DOHH2 (cell line): Measurements from ENCODE around the gene HYOU1.
A peak's percentile ranks its signal among the peaks of the same experiment; 100 is the strongest.

Source experiments
- H3F3A ChIP-seq: fragments of 200-600 bp; sonication (generic), shearing (Covaris generic); 2 replicates; pipeline ENCODE4 v1.6.0; 2016; ENCODE audit warnings: antibody characterized with exemption, mild to moderate bottlenecking; ENCODE audit not compliant: control insufficient read depth, insufficient read depth
- H3K27ac ChIP-seq: fragments of 200-600 bp; sonication (generic); 2 replicates; pipeline ENCODE4 v1.5.1; 2014; ENCODE audit warnings: low read depth, mild to moderate bottlenecking, low read length, moderate library complexity
- H3K27me3 ChIP-seq: fragments of 200-600 bp; sonication (generic); 2 replicates; pipeline ENCODE4 v1.6.1; 2014; ENCODE audit warnings: mild to moderate bottlenecking, low read length, mixed read lengths; ENCODE audit not compliant: control insufficient read depth
- H3K36me3 ChIP-seq: fragments of 200-600 bp; sonication (generic); 2 replicates; pipeline ENCODE4 v1.6.1; 2014; ENCODE audit warnings: mild to moderate bottlenecking, low read length, moderate library complexity, mixed read lengths; ENCODE audit not compliant: control insufficient read depth
- H3K4me1 ChIP-seq: fragments of 200-600 bp; sonication (generic); 2 replicates; pipeline ENCODE4 v1.6.1; 2014; ENCODE audit warnings: mild to moderate bottlenecking, low read length, mixed read lengths; ENCODE audit not compliant: control insufficient read depth
- H3K4me2 ChIP-seq: fragments of 200-600 bp; sonication (generic); 2 replicates; pipeline ENCODE4 v1.6.0; 2014; ENCODE audit warnings: mild to moderate bottlenecking, low read length, moderate library complexity
- H3K4me3 ChIP-seq: fragments of 200-600 bp; sonication (generic); 2 replicates; pipeline ENCODE4 v1.5.1; 2014; ENCODE audit warnings: mild to moderate bottlenecking, low read length, mixed read lengths
- H3K79me2 ChIP-seq: fragments of 200-600 bp; sonication (generic); 2 replicates; pipeline ENCODE4 v1.6.1; 2014; ENCODE audit warnings: mild to moderate bottlenecking, low read length, mixed read lengths; ENCODE audit not compliant: control insufficient read depth
- H3K9me2 ChIP-seq: fragments of 200-600 bp; sonication (generic); replicated peaks from 2 replicates; pipeline ENCODE4 v1.6.1; 2014; ENCODE audit warnings: mild to moderate bottlenecking, low read length, mixed read lengths; ENCODE audit not compliant: control insufficient read depth
- H3K9me3 ChIP-seq: fragments of 200-600 bp; sonication (generic); 2 replicates; pipeline ENCODE4 v1.6.1; 2014; ENCODE audit warnings: antibody characterized with exemption, low read length, mixed read lengths; ENCODE audit not compliant: control insufficient read depth, insufficient read depth
- H4K20me1 ChIP-seq: fragments of 200-600 bp; sonication (generic); 2 replicates; pipeline ENCODE4 v1.6.0; 2014; ENCODE audit warnings: low read depth, mild to moderate bottlenecking, antibody characterized with exemption, low read length, moderate library complexity; ENCODE audit not compliant: control insufficient read depth, insufficient read depth
- CTCF ChIP-seq: fragments of 200-600 bp; sonication (generic); IDR thresholded peaks from one replicate; pipeline ENCODE4 v1.5.1; 2014; ENCODE audit warnings: antibody characterized with exemption, mild to moderate bottlenecking, low read depth, low read length; ENCODE audit not compliant: poor library complexity, severe bottlenecking
- EZH2phosphoT487 ChIP-seq: fragments of 200-600 bp; sonication (generic); IDR thresholded peaks from 2 replicates; pipeline ENCODE4 v1.6.1; 2017; ENCODE audit warnings: borderline replicate concordance, mild to moderate bottlenecking, antibody characterized with exemption, low read length, moderate library complexity, mixed read lengths

HYOU1 gene

GRCh38 chr11:119087123-119087522, 30.1 kb upstream of the HYOU1 start:
- Histone ChIP-seq H3K4me2 (no peak overlapping the region), H4K20me1 (0 out of 2 replicates have a peak, but pooled peaks cover 4% of the 10 kb centered on the region), H3K79me2 (peaks cover 25% of the 10 kb centered on the region), H3K36me3 (peaks cover 22% of the 10 kb centered on the region), H3K27ac (no peak overlapping the region), H3K4me3 (no peak overlapping the region), H3K9me2 (no peaks in the 10 kb centered on the region), H3F3A (peaks cover 25% of the 10 kb centered on the region), H3K9me3 (no peaks in the 10 kb centered on the region), H3K27me3 (no peaks in the 10 kb centered on the region), H3K4me1 (peaks cover 51% of the 10 kb centered on the region)
- TF ChIP-seq CTCF: no peak
- TF ChIP-seq EZH2phosphoT487: no peak

GRCh38 chr11:119085437-119085847, 28.4 kb upstream of the HYOU1 start:
- Histone ChIP-seq H3K4me2 (peak overlapping the region; percentile 90), H3K4me3 (peak overlapping the region; percentile 92), H3K9me3 (no peaks in the 10 kb centered on the region), H3K9me2 (no peaks in the 10 kb centered on the region), H3F3A (peaks cover 9% of the 10 kb centered on the region), H4K20me1 (0 out of 2 replicates have a peak, but pooled peaks cover 4% of the 10 kb centered on the region), H3K36me3 (peaks cover 22% of the 10 kb centered on the region), H3K4me1 (peaks cover 36% of the 10 kb centered on the region), H3K27me3 (no peaks in the 10 kb centered on the region), H3K27ac (peak overlapping the region; percentile 72), H3K79me2 (peaks cover 24% of the 10 kb centered on the region)
- TF ChIP-seq EZH2phosphoT487 (no peak), CTCF (no peak)

DNA sequence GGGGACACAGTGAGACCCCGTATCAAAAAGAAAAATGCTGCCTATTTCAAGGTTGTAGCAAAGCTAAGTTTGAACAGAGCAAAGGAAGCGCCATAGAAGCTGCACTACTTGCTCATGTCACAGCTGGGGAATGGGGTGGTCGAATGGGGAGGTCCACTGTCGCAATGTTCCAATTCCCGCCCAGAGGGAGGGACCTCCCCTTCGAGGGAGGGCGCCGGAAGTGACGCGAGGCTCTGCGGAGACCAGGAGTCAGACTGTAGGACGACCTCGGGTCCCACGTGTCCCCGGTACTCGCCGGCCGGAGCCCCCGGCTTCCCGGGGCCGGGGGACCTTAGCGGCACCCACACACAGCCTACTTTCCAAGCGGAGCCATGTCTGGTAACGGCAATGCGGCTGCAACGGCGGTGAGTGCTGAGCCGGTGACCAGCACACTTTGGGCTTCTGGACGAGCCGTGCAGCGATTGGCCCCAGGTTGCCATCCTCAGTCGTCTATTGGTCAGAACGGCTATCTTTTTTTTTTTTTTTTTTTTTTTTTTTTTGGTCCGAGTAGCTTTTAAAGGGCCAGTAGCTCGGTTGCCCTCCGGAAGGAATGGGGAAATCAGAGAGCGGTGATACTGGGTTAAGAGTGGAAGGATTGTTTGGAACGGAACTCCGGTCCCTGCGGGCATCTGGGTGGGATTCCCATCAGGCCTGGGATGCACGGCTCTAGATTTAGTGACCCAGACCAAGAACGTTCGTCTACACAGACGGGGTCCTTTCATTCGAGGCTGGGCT, 27.8 kb upstream of the HYOU1 start, which contains the start of gene HMBS:
TSS of gene HMBS (plus strand) at position 219 of the 774 bp plus-strand sequence. CDS start at position 372, 153 bp downstream.
- Histone ChIP-seq H3K4me2 (peak within 1 kb of the TSS; percentile 90), H3K9me2 (no peaks in the 10 kb centered on the region), H3K79me2 (peaks cover 24% of the 10 kb centered on the region), H3K9me3 (no peaks in the 10 kb centered on the region), H3K4me3 (peak within 1 kb of the TSS; percentile 92), H3K4me1 (peaks cover 30% of the 10 kb centered on the region), H3F3A (peaks cover 3% of the 10 kb centered on the region; the same call in 1 of the 2 replicates), H3K27ac (peak within 1 kb of the TSS; percentile 72), H3K27me3 (no peaks in the 10 kb centered on the region), H3K36me3 (peaks cover 21% of the 10 kb centered on the region), H4K20me1 (0 out of 2 replicates have a peak, but pooled peaks cover 1% of the 10 kb centered on the region)
- TF ChIP-seq EZH2phosphoT487 (no peak), CTCF (no peak)
